ENCODE measurements around the gene UBE2F. TPM values are rescaled to one million over a fixed set of nuclear protein-coding genes. Genes with fewer than 3 reads are reported as not detected.

The UBE2F gene
- total and polyA plus RNA-seq, 2 of the 13 experiments (the other 11 are each of a cell fraction or from before 2014, with no cell fraction given): 35.4 to 73.1 TPM

DNA sequence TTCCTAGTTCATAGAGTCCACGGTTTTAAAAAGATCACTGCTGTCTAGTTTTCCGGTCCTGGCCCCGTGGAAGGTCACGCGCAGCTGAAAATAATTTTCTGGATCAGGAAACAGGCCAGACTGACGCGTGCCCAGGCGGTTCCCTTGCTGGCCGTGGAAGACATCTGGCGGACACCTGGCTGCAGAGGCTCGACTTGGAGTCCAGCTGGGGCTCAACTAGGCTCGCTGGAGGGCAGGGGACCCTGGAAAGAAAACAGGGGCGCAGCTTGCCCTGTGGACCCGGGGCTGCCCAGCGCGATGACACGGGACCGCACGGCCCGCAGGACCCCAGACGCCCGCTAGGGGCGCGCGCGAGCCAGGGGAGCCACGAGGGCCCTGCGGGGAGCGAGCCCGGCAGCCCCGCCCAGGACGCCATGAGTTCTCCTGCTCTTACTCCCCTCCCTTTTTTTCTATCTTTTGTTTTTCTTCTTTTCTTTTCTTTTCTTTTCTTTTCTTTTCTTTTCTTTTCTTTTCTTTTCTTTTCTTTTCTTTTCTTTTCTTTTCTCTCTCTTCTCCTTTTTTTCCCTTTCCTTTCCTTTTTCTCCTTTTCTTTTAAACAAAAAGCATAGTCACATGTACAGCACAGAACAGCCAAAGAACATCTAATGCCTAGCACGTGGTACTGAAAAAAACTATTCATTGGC, 43.2 kb upstream of the UBE2F start (continued):
- TF ChIP-seq, protein P1, sequence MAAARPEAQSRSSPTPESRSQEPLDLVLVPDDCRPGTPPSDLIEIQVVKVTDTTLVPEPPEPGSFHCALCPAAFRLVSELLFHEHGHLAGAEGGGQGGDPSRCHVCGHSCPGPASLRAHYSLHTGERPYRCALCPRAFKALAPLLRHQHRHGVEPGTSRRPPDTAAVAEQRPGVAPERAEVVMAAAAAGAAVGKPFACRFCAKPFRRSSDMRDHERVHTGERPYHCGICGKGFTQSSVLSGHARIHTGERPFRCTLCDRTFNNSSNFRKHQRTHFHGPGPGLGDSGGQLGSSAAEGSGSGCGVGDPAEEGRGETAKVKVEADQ (CRISPR knock-in tag; IDR thresholded peaks at IDR 0.05; ENCODE audit: borderline replicate concordance): no peak
- TF ChIP-seq ZNF558 (CRISPR knock-in tag; IDR thresholded peaks at IDR 0.05; ENCODE audit: borderline replicate concordance) (no peak), TCF7 (IDR thresholded peaks at IDR 0.05; ENCODE audit: low read depth) (no peak), SMAD1 (CRISPR knock-in tag; IDR thresholded peaks at IDR 0.05; ENCODE audit: borderline replicate concordance, low read depth) (no peak), ZFP90 (CRISPR knock-in tag; IDR thresholded peaks at IDR 0.05; ENCODE audit: borderline replicate concordance) (no peak), TOPORS (CRISPR knock-in tag; IDR thresholded peaks at IDR 0.05) (no peak), ZNF775 (CRISPR knock-in tag; IDR thresholded peaks at IDR 0.05; ENCODE audit: borderline replicate concordance) (no peak), ZNF138 (CRISPR knock-in tag; IDR thresholded peaks at IDR 0.05; ENCODE audit: low read depth) (no peak), SAFB2 (CRISPR knock-in tag; IDR thresholded peaks at IDR 0.05; ENCODE audit: borderline replicate concordance, low read depth) (no peak), U2AF2 (IDR thresholded peaks at IDR 0.05; ENCODE audit: low read depth, low read length) (peak; percentile 94; the same call in 1 of the 2 replicates), PAF1 (CRISPR knock-in tag; IDR thresholded peaks at IDR 0.05) (no peak), JUN (CRISPR knock-in tag; IDR thresholded peaks at IDR 0.05) (no peak), PHF20 (CRISPR knock-in tag; IDR thresholded peaks at IDR 0.05) (no peak), ZNF883 (CRISPR knock-in tag; IDR thresholded peaks at IDR 0.05; ENCODE audit: not compliant biosample characterization) (no peak), ZFP41 (CRISPR knock-in tag; IDR thresholded peaks at IDR 0.05; ENCODE audit: borderline replicate concordance) (no peak), RBFOX2 (IDR thresholded peaks at IDR 0.05; ENCODE audit: low read depth, low read length) (no peak), MAZ (IDR thresholded peaks at IDR 0.05; ENCODE audit: borderline replicate concordance, low read depth, low read length) (peak; percentile 92), MAZ (CRISPR knock-in tag; IDR thresholded peaks at IDR 0.05; ENCODE audit: low read depth) (peak; percentile 56; the same call in 1 of the 2 replicates), SAP130 (CRISPR knock-in tag; IDR thresholded peaks at IDR 0.05; ENCODE audit: low read depth) (no peak), ZNF766 (CRISPR knock-in tag; IDR thresholded peaks at IDR 0.05; ENCODE audit: borderline replicate concordance) (no peak), GATA4 (IDR thresholded peaks at IDR 0.05; ENCODE audit: borderline replicate concordance, low read depth) (no peak), MYC (CRISPR knock-in tag; IDR thresholded peaks at IDR 0.05; ENCODE audit: borderline replicate concordance) (peak; percentile 89)
- TF ChIP-seq, protein P2, sequence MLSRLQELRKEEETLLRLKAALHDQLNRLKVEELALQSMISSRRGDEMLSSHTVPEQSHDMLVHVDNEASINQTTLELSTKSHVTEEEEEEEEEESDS (CRISPR knock-in tag; IDR thresholded peaks at IDR 0.05; ENCODE audit: borderline replicate concordance): no peak
- TF ChIP-seq, protein P3, sequence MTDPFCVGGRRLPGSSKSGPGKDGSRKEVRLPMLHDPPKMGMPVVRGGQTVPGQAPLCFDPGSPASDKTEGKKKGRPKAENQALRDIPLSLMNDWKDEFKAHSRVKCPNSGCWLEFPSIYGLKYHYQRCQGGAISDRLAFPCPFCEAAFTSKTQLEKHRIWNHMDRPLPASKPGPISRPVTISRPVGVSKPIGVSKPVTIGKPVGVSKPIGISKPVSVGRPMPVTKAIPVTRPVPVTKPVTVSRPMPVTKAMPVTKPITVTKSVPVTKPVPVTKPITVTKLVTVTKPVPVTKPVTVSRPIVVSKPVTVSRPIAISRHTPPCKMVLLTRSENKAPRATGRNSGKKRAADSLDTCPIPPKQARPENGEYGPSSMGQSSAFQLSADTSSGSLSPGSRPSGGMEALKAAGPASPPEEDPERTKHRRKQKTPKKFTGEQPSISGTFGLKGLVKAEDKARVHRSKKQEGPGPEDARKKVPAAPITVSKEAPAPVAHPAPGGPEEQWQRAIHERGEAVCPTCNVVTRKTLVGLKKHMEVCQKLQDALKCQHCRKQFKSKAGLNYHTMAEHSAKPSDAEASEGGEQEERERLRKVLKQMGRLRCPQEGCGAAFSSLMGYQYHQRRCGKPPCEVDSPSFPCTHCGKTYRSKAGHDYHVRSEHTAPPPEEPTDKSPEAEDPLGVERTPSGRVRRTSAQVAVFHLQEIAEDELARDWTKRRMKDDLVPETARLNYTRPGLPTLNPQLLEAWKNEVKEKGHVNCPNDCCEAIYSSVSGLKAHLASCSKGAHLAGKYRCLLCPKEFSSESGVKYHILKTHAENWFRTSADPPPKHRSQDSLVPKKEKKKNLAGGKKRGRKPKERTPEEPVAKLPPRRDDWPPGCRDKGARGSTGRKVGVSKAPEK (CRISPR knock-in tag; IDR thresholded peaks at IDR 0.05; ENCODE audit: borderline replicate concordance): no peak
- TF ChIP-seq, protein P4, sequence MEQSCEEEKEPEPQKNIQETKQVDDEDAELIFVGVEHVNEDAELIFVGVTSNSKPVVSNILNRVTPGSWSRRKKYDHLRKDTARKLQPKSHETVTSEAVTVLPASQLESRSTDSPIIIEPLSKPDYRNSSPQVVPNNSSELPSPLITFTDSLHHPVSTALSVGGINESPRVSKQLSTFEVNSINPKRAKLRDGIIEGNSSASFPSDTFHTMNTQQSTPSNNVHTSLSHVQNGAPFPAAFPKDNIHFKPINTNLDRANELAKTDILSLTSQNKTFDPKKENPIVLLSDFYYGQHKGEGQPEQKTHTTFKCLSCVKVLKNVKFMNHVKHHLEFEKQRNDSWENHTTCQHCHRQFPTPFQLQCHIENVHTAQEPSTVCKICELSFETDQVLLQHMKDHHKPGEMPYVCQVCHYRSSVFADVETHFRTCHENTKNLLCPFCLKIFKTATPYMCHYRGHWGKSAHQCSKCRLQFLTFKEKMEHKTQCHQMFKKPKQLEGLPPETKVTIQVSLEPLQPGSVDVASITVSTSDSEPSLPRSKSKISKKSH (CRISPR knock-in tag; IDR thresholded peaks at IDR 0.05; ENCODE audit: borderline replicate concordance): no peak
